GM12878 (cell line): ENCODE results near the gene MYO10.

Experiments
- CHD1 ChIP-seq: IDR thresholded peaks from 2 replicates; pipeline ENCODE4 v1.6.1; 2012; ENCODE audit warnings: low read depth, low read length, improper control_type of control experiment
- SUZ12 ChIP-seq: fragments of 200-600 bp; sonication (generic); IDR thresholded peaks from one replicate; pipeline ENCODE4 v1.6.1; 2018; ENCODE audit warnings: antibody characterized with exemption, mild to moderate bottlenecking; ENCODE audit not compliant: unreplicated experiment
- TAF1 ChIP-seq: IDR thresholded peaks from 2 replicates; pipeline ENCODE4 v1.6.1; 2011; ENCODE audit warnings: mild to moderate bottlenecking, low read depth, low read length, borderline replicate concordance
- TF ChIP-seq, protein P1 (sequence below), 3 experiments: IDR thresholded peaks in 2 of 3; conservative IDR thresholded peaks in 1 of 3; 2 replicates each; pipeline ENCODE4 v1.5.1; 2011; ENCODE audit warnings: low read depth in 3 of 3, low read length in 3 of 3, mild to moderate bottlenecking in 3 of 3, control low read depth in 2 of 3, moderate library complexity in 2 of 3, inconsistent platforms in 1 of 3, mixed read lengths in 1 of 3; ENCODE audit not compliant: control insufficient read depth in 2 of 3, insufficient read depth in 1 of 3; ENCODE audit errors: extremely low read depth in 1 of 3
- TF ChIP-seq, protein P2 (sequence below): IDR thresholded peaks from 2 replicates; pipeline ENCODE4 v1.6.1; 2011; ENCODE audit warnings: low read depth, low read length, improper control_type of control experiment, borderline replicate concordance
- TF ChIP-seq, protein P3 (sequence below): IDR thresholded peaks from 2 replicates; pipeline ENCODE4 v1.6.1; 2011; ENCODE audit warnings: borderline replicate concordance, low read depth, mild to moderate bottlenecking, moderate library complexity, mixed read lengths, low read length; ENCODE audit not compliant: insufficient read depth; ENCODE audit errors: extremely low read length

DNA sequence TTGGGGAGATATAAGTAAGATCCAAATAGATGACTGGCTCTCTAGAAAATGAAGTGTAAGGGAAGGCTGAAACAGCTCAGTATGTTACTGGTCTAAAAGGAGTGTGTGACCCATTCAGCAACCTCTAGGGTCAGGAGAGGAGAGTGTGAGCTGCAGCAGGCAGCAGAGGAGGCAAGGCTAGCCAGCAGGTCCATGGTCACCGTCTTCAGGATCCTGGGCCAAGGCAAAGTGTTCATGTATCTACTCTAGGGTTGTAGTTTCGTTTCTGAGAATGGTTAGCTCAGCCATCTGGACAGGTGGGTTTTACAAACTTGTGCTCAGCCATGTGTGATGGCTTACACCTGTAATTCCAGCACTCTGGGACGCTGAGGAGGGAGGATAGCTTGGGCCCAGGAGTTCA, 13.7 kb downstream of the MYO10 start:
- TF ChIP-seq, protein P1, sequence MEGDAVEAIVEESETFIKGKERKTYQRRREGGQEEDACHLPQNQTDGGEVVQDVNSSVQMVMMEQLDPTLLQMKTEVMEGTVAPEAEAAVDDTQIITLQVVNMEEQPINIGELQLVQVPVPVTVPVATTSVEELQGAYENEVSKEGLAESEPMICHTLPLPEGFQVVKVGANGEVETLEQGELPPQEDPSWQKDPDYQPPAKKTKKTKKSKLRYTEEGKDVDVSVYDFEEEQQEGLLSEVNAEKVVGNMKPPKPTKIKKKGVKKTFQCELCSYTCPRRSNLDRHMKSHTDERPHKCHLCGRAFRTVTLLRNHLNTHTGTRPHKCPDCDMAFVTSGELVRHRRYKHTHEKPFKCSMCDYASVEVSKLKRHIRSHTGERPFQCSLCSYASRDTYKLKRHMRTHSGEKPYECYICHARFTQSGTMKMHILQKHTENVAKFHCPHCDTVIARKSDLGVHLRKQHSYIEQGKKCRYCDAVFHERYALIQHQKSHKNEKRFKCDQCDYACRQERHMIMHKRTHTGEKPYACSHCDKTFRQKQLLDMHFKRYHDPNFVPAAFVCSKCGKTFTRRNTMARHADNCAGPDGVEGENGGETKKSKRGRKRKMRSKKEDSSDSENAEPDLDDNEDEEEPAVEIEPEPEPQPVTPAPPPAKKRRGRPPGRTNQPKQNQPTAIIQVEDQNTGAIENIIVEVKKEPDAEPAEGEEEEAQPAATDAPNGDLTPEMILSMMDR (IDR thresholded peaks at IDR 0.05 in 2 of 3, conservative IDR thresholded peaks at IDR 0.05 in 1 of 3; ENCODE audit: control insufficient read depth in 2 of 3, extremely low read depth in 1 of 3, insufficient read depth in 1 of 3, low read depth in 3 of 3, low read length in 3 of 3): no peak
- TF ChIP-seq, protein P2, sequence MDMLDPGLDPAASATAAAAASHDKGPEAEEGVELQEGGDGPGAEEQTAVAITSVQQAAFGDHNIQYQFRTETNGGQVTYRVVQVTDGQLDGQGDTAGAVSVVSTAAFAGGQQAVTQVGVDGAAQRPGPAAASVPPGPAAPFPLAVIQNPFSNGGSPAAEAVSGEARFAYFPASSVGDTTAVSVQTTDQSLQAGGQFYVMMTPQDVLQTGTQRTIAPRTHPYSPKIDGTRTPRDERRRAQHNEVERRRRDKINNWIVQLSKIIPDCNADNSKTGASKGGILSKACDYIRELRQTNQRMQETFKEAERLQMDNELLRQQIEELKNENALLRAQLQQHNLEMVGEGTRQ: no peak
- no peak for TF ChIP-seq CHD1
- no peak for TF ChIP-seq TAF1
- no peak for TF ChIP-seq SUZ12
- TF ChIP-seq, protein P3, sequence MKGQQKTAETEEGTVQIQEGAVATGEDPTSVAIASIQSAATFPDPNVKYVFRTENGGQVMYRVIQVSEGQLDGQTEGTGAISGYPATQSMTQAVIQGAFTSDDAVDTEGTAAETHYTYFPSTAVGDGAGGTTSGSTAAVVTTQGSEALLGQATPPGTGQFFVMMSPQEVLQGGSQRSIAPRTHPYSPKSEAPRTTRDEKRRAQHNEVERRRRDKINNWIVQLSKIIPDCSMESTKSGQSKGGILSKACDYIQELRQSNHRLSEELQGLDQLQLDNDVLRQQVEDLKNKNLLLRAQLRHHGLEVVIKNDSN: no peak
